WERI-Rb-1 (cell line): ENCODE data around the gene C4BPB.

ENCODE experiments used
- DNase-seq: peaks from one replicate; pipeline ENCODE4 v3.0.0-alpha.2; 2020
- H3K27ac ChIP-seq: fragments of 250-450 bp; sonication (Bioruptor Pico); 2 replicates; pipeline ENCODE4 v1.5.1; 2020; ENCODE audit warnings: mild to moderate bottlenecking, moderate library complexity
- H3K27me3 ChIP-seq: fragments of 250-450 bp; sonication (Bioruptor Pico); 2 replicates; pipeline ENCODE4 v1.5.1; 2021; ENCODE audit warnings: mild to moderate bottlenecking, low read depth, moderate library complexity; ENCODE audit not compliant: insufficient read depth, severe bottlenecking
- H3K36me3 ChIP-seq: fragments of 250-450 bp; sonication (Bioruptor Pico); 2 replicates; pipeline ENCODE4 v1.5.1; 2020; ENCODE audit warnings: mild to moderate bottlenecking, moderate library complexity
- H3K4me3 ChIP-seq: 2 replicates; pipeline ENCODE4 v1.5.1; 2011; ENCODE audit warnings: low read depth, mild to moderate bottlenecking, control low read depth, low read length
- H3K9me3 ChIP-seq: fragments of 250-450 bp; sonication (Bioruptor Pico); 2 replicates; pipeline ENCODE4 v1.5.1; 2021; ENCODE audit warnings: mild to moderate bottlenecking, moderate library complexity; ENCODE audit not compliant: severe bottlenecking
- CTCF ChIP-seq: IDR thresholded peaks from 2 replicates; pipeline ENCODE4 v1.5.1; 2011; ENCODE audit warnings: low read depth, mild to moderate bottlenecking, control low read depth, inconsistent platforms, low read length

Gene C4BPB

DNA sequence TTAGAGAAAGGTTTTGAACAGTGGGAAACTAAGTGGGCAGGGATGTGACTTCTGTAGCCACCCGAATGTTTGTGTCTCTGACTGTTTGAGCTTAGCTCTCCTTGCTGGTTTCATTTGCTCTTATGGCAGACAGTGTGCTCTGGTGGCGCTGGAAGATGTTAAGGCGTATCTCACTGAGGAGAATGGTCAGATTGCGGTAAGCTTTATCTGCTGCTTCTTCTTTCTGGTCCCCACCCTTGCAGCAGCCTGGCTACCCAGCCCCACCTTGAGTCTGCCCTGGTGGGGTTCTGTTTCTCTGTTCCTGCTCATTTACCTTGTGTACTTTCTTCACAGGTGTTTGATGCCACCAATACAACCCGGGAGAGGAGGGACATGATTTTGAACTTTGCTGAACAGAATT is 25.6 kb upstream of the C4BPB start:
- Histone ChIP-seq H3K36me3 (no peaks in the 10 kb centered on the region), H3K4me3 (no peak overlapping the region), H3K27ac (no peak overlapping the region), H3K27me3 (peaks cover 94% of the 10 kb centered on the region), H3K9me3 (peaks cover 5% of the 10 kb centered on the region)
- DNase-seq = no peak
- no peak for TF ChIP-seq CTCF

DNA sequence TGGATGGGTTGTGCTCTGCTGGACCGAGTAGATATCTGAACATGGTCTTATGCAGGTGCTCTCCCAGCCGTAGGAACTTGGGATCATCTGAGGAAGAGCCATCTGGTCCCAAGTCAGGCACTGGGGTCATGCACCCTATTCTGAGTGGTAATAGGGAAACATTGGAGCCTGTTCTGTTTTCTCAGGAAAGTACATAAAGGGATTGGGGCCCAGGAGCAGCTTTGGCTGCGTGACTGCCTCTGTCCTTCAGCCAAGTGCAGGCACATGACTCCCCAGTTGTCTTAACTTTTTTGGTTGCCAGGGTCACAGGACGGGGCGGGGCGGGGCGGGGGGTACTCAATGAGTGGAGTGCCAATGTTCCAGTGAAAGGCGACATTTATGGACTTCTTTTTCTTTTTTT is 24.1 kb upstream of the C4BPB start:
- H3K9me3 ChIP-seq = peaks cover 5% of the 10 kb centered on the region
- no peaks in the 10 kb centered on the region for H3K36me3 ChIP-seq
- H3K27me3 ChIP-seq = peaks cover 94% of the 10 kb centered on the region
- DNase-seq = no peak
- TF ChIP-seq CTCF = no peak
- no peak overlapping the region for H3K4me3 ChIP-seq
- no peak overlapping the region for H3K27ac ChIP-seq

DNA sequence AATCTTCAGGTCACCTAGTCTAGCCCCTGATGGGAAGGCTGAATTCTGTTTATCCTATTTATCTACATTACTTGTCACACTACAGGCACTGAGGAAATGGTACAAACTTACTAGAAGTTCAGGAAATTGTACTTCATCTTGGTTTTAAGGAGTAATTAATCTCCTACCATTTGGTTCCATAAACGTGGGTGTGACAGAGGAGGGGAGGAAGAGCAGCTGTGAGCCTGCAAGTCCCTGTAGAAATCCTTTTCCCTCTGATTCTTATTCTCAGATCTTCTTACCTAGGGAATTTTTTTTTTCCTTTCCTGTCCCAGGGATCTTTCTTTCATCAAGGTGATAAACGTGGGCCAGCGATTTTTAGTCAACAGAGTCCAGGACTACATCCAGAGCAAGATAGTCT is 21.5 kb upstream of the C4BPB start:
- H3K27ac ChIP-seq = no peak overlapping the region
- no peak for TF ChIP-seq CTCF

GRCh38 chr1:207067665-207068064 is 21.0 kb upstream of the C4BPB start:
- no peak overlapping the region for H3K27ac ChIP-seq
- no peak for DNase-seq
- peaks cover 100% of the 10 kb centered on the region for H3K27me3 ChIP-seq
- H3K36me3 ChIP-seq = no peaks in the 10 kb centered on the region
- H3K4me3 ChIP-seq = no peak overlapping the region
- peaks cover 2% of the 10 kb centered on the region for H3K9me3 ChIP-seq
- no peak for TF ChIP-seq CTCF

More for the DNA sequence above, 21.5 kb upstream of the C4BPB start:
- no peaks in the 10 kb centered on the region for H3K36me3 ChIP-seq
- no peak overlapping the region for H3K4me3 ChIP-seq
- DNase-seq = no peak
- H3K9me3 ChIP-seq = peaks cover 2% of the 10 kb centered on the region
- H3K27me3 ChIP-seq = peaks cover 100% of the 10 kb centered on the region

DNA sequence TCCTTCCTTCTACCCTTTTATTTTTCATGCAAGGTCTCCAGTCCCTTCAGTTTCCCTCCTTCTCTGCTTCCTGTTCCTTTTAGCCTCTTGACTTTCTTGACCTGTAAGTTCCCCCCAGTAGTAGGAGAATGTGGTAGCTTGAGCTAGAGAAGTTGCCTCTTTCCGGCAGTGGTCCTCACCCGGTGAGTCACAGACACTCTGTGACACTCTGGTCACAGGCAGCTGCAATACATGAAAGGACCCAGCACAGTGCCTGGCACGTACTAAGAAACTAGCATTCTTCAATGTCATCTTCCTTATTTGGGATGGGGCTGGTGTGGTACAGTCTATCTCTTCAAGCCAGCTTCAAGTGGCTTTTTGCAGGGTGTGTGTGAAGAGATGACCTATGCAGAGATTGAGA is 19.6 kb upstream of the C4BPB start:
- Histone ChIP-seq H3K9me3 (no peaks in the 10 kb centered on the region), H3K4me3 (no peak overlapping the region), H3K27me3 (peaks cover 100% of the 10 kb centered on the region), H3K27ac (no peak overlapping the region), H3K36me3 (no peaks in the 10 kb centered on the region)
- no peak for TF ChIP-seq CTCF
- no peak for DNase-seq

DNA sequence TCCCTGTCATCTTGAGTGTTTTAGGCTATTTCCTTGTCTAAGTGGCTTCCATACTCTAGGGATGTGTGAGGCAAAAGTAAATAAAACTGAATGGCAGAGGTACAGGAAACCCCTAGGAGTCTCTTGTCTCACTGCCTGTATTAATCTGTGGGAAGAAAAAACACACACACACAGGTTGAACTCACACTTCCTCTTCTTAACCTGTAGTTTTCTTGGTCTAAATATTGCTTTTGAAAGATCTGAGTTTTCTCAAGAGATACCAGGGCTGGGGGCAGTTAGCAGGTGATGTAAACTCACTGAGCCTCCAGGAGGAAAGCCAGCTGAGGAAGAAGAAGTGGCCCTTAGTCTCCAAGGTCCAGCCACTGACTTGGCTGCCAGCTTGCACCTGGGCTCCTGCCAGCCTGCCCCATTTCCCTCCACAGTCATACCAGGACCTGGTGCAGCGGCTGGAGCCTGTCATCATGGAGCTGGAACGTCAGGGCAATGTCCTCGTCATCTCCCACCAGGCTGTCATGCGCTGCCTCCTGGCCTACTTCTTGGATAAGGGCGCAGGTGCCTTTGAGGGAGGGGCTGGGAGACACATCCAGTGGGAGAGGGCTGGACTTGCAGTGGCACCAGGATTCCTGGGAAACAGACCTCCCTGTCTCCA is 18.7 kb upstream of the C4BPB start:
- no peak overlapping the region for H3K27ac ChIP-seq
- no peaks in the 10 kb centered on the region for H3K9me3 ChIP-seq
- DNase-seq = no peak
- no peaks in the 10 kb centered on the region for H3K36me3 ChIP-seq
- TF ChIP-seq CTCF = no peak
- no peak overlapping the region for H3K4me3 ChIP-seq
- H3K27me3 ChIP-seq = peaks cover 100% of the 10 kb centered on the region
